HEK293 (cell line): Measurements from ENCODE around the gene PEPD.

ENCODE experiments used
- ZEB2 ChIP-seq: fragments of 450-650 bp; formaldehyde crosslinking; IDR thresholded peaks from 2 replicates; pipeline ENCODE4 v1.5.1; 2016; ENCODE audit warnings: missing biosample characterization, missing genetic modification characterization
- ZSCAN30 ChIP-seq: fragments of 450-650 bp; IDR thresholded peaks from 2 replicates; pipeline ENCODE4 v1.5.1; 2018; ENCODE audit warnings: missing biosample characterization, mild to moderate bottlenecking, missing genetic modification characterization, moderate library complexity
- TF ChIP-seq, protein P1 (sequence below): fragments of 450-650 bp; formaldehyde crosslinking; IDR thresholded peaks from 2 replicates; pipeline ENCODE4 v1.5.1; 2016; ENCODE audit warnings: missing biosample characterization, missing genetic modification characterization
- TF ChIP-seq, protein P2 (sequence below): fragments of 450-650 bp; formaldehyde crosslinking; IDR thresholded peaks from 2 replicates; pipeline ENCODE4 v1.5.1; 2016; ENCODE audit warnings: missing biosample characterization, missing genetic modification characterization
- TF ChIP-seq, protein P3 (sequence below): fragments of 450-650 bp; formaldehyde crosslinking; IDR thresholded peaks from 2 replicates; pipeline ENCODE4 v1.5.1; 2016; ENCODE audit warnings: missing biosample characterization, missing genetic modification characterization
- TF ChIP-seq, protein P4 (sequence below): fragments of 450-650 bp; formaldehyde crosslinking; IDR thresholded peaks from 2 replicates; pipeline ENCODE4 v1.5.1; 2016; ENCODE audit warnings: missing biosample characterization, missing genetic modification characterization

DNA sequence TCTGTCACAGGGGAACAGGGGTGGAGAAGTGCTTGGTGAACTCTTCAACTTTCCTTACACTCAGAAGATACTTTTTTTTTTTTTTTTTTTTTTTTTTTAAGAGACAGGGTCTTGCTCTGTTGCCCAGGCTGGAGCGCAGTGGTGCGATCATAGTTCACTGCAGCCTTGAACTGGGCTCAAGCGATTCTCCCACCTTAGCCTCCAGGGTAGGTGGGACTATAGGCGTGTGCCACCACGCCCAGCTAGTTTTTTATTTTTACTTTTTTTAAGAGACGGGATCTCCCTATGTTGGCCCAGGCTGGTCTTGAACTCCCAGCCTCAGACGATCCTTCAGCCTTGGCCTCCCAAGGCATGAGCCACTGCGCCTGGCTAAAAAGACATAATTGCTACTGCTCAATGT is 136.6 kb downstream of the PEPD start:
- TF ChIP-seq, protein P1, sequence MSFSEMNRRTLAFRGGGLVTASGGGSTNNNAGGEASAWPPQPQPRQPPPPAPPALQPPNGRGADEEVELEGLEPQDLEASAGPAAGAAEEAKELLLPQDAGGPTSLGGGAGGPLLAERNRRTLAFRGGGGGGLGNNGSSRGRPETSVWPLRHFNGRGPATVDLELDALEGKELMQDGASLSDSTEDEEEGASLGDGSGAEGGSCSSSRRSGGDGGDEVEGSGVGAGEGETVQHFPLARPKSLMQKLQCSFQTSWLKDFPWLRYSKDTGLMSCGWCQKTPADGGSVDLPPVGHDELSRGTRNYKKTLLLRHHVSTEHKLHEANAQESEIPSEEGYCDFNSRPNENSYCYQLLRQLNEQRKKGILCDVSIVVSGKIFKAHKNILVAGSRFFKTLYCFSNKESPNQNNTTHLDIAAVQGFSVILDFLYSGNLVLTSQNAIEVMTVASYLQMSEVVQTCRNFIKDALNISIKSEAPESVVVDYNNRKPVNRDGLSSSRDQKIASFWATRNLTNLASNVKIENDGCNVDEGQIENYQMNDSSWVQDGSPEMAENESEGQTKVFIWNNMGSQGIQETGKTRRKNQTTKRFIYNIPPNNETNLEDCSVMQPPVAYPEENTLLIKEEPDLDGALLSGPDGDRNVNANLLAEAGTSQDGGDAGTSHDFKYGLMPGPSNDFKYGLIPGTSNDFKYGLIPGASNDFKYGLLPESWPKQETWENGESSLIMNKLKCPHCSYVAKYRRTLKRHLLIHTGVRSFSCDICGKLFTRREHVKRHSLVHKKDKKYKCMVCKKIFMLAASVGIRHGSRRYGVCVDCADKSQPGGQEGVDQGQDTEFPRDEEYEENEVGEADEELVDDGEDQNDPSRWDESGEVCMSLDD (tag by site-specific recombination) = no peak
- TF ChIP-seq, protein P2, sequence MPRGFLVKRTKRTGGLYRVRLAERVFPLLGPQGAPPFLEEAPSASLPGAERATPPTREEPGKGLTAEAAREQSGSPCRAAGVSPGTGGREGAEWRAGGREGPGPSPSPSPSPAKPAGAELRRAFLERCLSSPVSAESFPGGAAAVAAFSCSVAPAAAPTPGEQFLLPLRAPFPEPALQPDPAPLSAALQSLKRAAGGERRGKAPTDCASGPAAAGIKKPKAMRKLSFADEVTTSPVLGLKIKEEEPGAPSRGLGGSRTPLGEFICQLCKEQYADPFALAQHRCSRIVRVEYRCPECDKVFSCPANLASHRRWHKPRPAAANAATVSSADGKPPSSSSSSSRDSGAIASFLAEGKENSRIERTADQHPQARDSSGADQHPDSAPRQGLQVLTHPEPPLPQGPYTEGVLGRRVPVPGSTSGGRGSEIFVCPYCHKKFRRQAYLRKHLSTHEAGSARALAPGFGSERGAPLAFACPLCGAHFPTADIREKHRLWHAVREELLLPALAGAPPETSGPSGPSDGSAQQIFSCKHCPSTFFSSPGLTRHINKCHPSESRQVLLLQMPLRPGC (tag by site-specific recombination) = no peak
- TF ChIP-seq, protein P3, sequence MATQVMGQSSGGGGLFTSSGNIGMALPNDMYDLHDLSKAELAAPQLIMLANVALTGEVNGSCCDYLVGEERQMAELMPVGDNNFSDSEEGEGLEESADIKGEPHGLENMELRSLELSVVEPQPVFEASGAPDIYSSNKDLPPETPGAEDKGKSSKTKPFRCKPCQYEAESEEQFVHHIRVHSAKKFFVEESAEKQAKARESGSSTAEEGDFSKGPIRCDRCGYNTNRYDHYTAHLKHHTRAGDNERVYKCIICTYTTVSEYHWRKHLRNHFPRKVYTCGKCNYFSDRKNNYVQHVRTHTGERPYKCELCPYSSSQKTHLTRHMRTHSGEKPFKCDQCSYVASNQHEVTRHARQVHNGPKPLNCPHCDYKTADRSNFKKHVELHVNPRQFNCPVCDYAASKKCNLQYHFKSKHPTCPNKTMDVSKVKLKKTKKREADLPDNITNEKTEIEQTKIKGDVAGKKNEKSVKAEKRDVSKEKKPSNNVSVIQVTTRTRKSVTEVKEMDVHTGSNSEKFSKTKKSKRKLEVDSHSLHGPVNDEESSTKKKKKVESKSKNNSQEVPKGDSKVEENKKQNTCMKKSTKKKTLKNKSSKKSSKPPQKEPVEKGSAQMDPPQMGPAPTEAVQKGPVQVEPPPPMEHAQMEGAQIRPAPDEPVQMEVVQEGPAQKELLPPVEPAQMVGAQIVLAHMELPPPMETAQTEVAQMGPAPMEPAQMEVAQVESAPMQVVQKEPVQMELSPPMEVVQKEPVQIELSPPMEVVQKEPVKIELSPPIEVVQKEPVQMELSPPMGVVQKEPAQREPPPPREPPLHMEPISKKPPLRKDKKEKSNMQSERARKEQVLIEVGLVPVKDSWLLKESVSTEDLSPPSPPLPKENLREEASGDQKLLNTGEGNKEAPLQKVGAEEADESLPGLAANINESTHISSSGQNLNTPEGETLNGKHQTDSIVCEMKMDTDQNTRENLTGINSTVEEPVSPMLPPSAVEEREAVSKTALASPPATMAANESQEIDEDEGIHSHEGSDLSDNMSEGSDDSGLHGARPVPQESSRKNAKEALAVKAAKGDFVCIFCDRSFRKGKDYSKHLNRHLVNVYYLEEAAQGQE (tag by site-specific recombination) = no peak
- TF ChIP-seq ZSCAN30 (tag by site-specific recombination) = no peak
- TF ChIP-seq, protein P4, sequence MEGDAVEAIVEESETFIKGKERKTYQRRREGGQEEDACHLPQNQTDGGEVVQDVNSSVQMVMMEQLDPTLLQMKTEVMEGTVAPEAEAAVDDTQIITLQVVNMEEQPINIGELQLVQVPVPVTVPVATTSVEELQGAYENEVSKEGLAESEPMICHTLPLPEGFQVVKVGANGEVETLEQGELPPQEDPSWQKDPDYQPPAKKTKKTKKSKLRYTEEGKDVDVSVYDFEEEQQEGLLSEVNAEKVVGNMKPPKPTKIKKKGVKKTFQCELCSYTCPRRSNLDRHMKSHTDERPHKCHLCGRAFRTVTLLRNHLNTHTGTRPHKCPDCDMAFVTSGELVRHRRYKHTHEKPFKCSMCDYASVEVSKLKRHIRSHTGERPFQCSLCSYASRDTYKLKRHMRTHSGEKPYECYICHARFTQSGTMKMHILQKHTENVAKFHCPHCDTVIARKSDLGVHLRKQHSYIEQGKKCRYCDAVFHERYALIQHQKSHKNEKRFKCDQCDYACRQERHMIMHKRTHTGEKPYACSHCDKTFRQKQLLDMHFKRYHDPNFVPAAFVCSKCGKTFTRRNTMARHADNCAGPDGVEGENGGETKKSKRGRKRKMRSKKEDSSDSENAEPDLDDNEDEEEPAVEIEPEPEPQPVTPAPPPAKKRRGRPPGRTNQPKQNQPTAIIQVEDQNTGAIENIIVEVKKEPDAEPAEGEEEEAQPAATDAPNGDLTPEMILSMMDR (tag by site-specific recombination) = no peak
- TF ChIP-seq ZEB2 (tag by site-specific recombination) = no peak
